ENCODE measurements around the gene SNAI3.

SNAI3 gene

DNA sequence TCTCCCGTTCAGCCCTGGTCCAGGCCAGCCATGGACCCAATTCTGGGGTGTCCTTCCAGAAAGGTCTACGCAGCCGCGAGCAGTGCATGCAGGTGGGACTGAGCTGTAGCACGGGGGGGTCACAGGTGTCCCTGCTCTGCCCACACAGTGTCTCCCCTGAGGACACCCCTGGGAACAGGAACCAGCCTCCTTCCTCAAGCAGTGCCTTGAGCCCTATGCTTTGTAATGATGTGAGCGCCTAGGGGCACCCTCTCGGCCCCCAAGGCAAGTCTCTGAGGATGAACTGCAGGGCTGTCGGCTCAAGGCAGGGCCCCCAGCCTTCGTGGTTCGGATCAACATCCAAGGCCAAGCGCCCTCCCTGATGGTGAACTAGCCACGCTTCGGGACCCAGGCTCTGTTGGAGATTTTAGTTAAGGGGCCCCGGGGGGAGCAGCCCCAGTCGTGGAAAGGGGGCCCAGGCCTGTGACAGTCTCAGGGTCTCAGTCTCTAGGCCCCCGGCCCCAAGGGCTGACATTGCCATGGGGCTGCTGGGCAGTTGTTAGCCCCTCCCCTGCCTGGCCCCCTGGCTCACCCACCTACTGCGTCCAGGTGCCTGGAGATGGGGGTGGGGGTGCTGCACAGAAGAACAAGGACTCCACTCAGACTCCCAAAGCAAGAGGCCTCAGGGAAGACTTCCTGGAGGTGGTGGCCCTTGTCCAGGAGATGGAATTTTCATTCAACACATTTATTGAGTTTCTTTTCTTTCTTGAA lies 45.6 kb downstream of the SNAI3 start:
- no peak overlapping the region for H3K4me3 ChIP-seq (ENCODE audit: low read depth, low read length)
- no peak for DNase-seq (ENCODE audit: low read depth)

DNA sequence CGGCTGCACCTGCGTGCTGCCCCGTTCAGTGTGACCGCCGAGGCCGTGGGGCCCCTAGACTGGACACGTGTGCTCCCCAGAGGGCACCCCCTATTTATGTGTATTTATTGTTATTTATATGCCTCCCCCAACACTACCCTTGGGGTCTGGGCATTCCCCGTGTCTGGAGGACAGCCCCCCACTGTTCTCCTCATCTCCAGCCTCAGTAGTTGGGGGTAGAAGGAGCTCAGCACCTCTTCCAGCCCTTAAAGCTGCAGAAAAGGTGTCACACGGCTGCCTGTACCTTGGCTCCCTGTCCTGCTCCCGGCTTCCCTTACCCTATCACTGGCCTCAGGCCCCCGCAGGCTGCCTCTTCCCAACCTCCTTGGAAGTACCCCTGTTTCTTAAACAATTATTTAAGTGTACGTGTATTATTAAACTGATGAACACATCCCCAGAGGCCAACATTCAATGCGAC lies 46.2 kb downstream of the SNAI3 start:
- no peak for DNase-seq (ENCODE audit: low read depth)
- H3K4me3 ChIP-seq (ENCODE audit: low read depth, low read length): no peak overlapping the region

DNA sequence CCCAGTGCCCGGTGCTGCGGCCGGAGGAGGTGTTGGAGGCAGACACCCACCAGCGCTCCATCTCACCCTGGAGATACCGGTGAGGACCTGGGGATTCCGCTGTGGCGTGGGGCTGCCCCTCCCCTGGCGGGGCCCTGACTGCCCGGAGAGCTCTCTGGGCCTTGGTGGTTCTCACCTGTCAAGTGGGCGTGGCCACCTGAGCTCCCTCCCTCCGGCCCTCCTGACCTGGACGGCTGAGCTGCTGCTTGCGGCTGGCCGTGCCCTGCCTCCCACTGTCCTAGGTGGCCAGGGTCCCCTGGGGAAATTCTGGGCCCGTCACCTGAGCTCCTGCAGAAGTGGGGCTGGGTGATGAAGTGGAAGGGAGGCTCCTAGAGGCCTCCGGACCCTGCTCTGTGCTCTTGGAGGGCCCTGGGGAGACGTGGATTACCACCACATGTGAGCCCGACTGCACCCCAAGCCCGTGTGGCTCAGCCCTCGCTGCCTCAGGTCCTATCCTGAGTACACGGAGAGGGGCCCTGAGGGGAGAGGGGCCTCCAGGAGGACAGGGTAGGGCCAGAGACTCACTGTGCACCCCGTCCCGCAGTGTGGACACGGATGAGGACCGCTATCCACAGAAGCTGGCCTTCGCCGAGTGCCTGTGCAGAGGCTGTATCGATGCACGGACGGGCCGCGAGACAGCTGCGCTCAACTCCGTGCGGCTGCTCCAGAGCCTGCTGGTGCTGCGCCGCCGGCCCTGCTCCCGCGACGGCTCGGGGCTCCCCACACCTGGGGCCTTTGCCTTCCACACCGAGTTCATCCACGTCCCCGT lies 46.9 kb downstream of the SNAI3 start:
- DNase-seq (ENCODE audit: low read depth): no peak
- H3K4me3 ChIP-seq (ENCODE audit: low read depth, low read length): no peak overlapping the region

DNA sequence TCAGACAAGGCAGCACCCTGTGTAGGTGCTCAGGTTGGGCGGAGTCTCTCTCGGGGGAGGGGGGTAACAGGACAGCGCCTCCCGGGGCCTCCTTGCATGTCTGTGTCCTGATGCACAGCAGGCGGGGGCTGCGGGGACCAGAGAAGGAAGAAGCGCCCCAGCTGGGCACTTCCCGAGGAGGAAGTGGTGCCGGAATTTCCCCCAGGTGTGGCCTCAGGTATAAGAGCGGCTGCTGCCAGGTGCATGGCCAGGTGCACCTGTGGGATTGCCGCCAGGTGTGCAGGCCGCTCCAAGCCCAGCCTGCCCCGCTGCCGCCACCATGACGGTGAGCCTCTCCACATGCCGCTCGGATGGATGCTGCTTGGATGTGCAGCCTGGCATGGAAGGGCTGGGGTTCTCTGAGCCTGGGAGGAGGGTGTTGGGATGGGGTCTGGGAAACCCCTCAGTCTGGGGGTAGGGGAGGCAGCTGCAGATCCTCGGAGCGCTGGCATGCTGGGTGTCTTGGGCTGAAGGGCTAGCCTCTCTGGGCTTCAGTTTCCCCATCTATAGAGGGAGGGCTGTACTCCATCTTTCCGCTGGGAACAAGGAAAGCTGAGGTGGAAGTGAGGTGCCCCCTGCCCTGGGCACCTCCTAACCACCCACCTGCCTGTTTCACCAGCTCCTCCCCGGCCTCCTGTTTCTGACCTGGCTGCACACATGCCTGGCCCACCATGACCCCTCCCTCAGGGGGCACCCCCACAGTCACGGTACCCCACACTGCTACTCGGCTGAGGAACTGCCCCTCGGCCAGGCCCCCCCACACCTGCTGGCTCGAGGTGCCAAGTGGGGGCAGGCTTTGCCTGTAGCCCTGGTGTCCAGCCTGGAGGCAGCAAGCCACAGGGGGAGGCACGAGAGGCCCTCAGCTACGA lies 47.7 kb downstream of the SNAI3 start, which contains the start of gene IL17C:
Gene IL17C, plus strand, starts transcription at position 250 of the 908 bp plus-strand sequence. Its CDS starts 70 bp downstream, at position 320.
- no peak within 1 kb of the TSS for H3K4me3 ChIP-seq (ENCODE audit: low read depth, low read length)
- DNase-seq (ENCODE audit: low read depth): no peak

DNA sequence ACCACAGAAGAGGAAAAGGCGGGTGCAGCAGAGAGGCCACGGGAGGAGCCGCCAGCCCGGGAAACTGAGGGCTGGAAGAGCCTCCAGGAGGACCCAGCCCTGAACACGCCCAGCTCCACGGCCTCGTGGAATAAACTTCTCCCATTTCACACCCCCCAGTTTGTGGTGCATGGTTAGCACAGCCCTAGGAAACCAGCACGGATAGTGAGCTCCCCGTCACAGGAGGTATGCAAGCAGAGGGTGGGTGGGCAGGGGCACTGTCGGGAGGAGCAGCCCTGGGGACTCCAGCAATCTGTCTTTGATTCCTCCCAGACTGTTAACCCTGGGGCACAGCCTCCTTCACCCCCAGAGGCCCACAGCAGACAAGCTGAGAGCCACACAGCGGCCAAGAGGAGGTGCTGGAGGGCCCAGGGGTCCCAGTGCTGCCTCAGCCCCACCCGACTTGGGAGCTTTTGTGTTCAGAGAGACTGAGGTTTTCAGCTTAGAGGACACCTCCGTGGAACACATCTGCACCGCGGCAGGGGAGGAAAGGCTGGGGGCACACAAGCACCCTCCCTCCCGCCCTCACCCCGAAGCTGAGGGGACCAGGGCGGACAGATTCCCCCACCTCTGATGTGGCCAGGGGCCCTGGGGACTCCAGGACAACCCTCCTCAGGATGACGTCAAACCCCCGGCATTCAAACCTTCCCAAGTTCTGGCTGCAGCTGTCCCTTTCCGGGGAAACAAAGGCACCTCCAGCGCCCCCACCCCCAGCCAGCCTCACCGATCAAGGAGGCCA lies 49.6 kb downstream of the SNAI3 start:
- DNase-seq (ENCODE audit: low read depth): no peak
- H3K4me3 ChIP-seq (ENCODE audit: low read depth, low read length): no peak overlapping the region

DNA sequence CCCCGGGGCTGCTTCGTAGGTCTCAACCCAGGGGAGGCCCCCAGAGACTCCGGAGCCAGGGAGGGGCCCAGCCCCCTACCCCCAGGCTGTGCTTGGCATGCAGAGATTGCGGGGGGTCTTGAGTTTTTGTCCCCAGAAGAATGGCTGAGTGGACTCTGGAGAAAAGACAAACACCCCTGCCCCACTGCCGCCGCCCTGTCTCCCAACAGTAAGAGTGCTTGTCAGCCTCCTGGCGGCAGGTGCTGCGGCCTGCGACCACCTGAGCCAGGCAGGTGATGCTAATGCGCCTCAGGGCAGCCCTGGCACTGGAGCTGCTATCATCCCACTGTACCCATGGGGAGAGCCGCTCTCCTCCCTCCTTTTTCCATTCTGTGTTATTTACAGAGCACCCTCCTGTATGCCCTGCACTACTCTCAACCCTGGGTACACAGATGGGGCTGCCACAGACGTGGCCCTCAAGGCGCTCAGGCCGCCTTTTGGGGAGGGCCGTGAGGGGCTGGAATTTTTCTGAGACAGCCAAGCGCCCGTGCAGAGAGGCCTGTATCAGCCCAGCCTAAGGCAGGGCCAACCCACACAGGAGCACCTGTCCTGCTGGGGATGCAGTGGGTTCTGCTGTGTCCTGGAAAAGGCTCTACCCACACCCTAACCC lies 50.5 kb downstream of the SNAI3 start:
- no peak overlapping the region for H3K4me3 ChIP-seq (ENCODE audit: low read depth, low read length)
- DNase-seq (ENCODE audit: low read depth): no peak

DNA sequence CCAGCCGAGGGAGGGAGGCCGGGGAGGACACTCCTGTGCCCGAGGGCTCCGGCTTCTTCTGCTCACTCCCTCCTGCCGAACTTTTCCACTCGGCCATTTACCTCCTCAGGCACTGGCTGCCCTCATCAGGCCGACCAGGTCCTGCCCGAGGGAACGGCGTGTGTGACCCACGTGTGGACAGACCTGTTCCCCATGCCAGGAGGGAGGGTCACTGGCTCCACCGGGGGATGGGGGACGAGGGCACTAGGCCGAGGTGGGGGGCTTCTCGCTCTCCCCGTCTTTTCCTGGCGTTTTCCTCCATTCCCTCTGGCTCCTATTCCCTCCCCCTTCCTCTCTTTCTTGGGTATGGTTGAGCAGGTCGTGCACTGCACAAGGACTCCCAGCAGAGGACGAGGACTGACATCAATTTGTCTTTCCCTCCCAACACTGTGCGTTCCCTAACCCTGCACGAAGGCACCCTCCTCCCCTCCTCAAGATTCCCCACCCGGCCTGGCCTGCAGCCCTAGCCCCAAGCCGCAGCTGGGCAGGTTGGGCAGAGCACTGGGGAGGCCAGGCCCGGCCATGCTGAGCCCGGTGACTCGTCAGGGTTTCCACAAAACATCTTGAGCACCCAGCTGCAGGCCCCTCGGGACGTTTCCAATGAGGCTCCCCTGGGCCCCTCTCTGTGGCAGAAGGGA lies 51.2 kb downstream of the SNAI3 start:
- no peak for DNase-seq (ENCODE audit: low read depth)
- peak overlapping the region; percentile 49 for H3K4me3 ChIP-seq (ENCODE audit: low read depth, low read length)

DNA sequence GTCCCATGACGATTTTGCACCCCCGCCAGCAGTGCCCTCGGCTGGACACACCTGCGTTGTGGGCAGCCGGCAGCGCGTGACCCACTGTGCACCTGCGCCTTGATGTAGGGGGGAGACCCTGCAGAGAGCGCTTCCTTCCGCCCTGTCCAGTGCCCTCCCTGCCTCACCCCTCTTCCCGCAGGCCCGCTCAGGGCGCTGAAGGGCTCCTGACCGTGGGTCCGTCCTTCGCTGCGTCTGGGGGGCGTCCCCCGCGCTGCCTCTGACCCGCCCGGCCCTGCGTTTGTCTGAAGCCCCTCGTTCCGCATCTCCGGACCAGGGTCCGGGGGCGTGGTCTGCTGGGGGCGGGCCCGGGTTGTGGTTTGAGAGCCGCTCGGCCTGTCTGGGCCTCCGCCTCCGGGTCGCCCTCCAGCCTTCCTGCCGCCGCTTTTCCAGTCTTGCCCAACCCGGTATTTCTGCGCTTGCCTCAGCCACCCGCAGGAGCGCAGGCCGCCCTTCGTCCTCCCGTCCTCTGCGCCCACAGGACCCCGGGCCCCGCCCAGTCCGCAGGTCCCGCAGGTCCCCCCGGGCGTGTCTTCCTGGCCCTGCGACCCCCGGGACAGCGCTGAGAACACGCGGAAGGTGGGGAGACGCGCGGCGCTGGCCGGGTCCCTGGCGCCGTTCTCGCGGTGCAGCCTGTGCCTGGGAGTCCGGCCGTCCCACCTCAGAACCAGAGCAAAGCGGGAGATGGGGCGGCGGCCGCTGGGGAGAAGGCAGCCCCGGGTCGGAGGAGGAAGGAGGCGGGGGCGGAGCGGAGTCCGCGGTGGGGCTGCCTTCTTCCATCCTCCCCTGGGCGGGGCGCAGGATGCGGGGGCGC lies 51.9 kb downstream of the SNAI3 start:
- H3K4me3 ChIP-seq (ENCODE audit: low read depth, low read length): peak overlapping the region; percentile 49
- DNase-seq (ENCODE audit: low read depth): no peak

DNA sequence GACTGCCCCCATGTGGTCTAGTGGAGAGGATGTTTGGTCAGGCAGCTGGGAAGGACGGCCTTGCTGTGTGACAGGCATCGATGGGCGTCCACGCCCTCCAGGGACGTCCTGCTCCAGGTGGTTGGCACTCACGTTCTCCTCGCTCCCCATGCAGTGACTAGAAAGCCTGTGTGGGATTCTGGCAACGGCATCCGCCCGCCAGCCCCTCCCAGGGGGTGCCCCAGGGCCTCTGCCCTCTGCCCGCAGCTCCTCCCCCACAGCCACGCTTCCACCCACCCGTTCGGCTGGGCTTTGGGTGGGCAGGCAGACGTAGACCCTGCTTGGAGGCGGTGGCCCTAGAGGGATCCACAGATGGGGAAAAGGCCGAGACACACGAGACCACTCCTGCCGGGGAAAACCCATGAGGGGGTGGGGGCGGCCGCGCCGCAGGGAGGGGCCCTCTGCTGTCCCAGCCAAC lies 52.6 kb downstream of the SNAI3 start:
- H3K4me3 ChIP-seq (ENCODE audit: low read depth, low read length): no peak overlapping the region
- no peak for DNase-seq (ENCODE audit: low read depth)

DNA sequence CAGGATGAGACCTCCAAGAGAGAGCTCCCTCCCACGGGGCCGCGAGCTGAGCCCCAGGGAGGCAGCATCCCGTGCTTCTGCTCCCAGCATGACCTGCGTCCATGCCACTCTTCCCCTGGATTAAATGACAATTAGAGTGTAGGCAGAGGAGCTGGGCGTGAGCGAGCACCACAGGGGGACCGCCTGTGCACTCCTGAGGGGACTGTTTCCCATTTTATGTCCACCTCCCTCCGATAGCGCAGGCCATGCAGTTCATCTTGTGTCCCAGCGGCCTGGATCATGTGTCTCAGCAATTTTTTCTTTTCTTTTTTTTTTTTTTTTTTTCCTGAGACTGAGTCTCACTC lies 53.7 kb downstream of the SNAI3 start:
- DNase-seq (ENCODE audit: low read depth): no peak
- H3K4me3 ChIP-seq (ENCODE audit: low read depth, low read length): no peak overlapping the region

DNA sequence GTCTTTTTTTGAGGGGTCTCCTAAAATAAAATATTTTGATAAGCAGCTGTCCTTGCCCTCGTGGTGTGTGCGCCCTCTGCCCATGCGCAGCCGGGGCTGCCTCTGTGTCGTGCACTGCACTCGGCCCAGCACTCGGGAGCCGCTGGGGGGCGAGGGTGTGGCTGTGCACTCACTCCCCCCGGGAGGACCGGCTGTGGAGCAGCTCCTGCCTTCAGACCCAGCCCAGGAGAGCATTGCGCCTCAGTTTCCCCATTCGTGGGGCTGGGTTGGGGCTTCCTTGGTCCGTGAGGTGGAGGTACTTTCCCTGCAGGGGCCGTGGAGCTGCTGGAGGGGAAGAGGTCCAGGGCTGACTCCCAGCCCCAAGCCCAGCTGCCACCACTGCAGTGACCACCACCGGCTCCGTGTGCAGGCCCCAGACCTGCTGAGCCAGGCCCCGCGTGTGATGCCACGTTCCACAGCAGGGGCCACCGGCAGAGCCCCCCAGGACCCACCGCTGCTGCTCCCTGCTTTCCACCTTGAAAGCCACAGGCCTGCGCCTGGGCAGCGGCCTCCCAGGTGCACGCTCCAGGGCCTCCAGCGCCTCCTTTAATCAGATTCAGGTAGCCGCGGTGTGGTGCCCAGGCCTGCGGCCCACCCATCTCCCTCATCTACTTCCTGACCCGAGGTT lies 54.3 kb downstream of the SNAI3 start:
- DNase-seq (ENCODE audit: low read depth): no peak
- H3K4me3 ChIP-seq (ENCODE audit: low read depth, low read length): no peak overlapping the region

DNA sequence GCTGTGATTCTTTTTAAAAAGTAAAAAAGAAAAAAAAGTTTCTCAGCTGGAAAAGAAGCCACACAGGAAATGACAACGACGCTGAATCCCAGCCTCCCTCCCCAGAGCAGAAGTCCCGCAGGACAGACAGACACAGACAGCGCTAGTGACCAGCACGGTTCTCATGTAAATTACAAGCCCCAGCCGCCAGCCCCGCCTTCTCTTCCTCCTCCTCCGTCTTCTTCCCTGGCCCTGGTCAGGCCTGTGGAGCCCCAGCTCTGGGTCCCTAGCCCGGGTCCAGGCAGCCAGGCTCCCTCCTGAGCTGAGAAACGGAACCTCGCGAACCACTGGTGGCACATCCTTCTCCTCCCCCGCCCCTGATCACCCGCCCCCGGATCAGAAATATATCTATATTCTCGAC lies 54.9 kb downstream of the SNAI3 start:
- no peak for DNase-seq (ENCODE audit: low read depth)
- H3K4me3 ChIP-seq (ENCODE audit: low read depth, low read length): no peak overlapping the region

DNA sequence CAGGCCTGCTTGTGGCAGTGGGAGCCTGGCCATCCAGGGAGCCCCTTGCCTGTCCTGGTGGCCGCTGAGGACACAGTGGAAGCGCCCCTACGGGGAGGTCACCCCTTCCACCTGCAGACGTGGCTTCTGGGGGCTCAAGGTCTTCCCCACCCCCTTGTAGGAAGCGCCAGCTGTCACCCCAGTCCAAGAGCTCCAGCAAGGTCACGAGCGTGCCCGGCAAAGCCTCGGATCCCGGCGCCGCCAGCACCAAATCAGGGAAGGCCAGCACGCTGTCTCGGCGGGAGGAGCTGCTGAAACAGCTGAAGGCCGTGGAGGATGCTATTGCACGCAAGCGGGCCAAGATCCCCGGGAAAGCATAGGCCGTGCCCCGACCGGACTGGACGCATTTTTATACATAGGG lies 55.4 kb downstream of the SNAI3 start:
- no peak overlapping the region for H3K4me3 ChIP-seq (ENCODE audit: low read depth, low read length)
- no peak for DNase-seq (ENCODE audit: low read depth)

DNA sequence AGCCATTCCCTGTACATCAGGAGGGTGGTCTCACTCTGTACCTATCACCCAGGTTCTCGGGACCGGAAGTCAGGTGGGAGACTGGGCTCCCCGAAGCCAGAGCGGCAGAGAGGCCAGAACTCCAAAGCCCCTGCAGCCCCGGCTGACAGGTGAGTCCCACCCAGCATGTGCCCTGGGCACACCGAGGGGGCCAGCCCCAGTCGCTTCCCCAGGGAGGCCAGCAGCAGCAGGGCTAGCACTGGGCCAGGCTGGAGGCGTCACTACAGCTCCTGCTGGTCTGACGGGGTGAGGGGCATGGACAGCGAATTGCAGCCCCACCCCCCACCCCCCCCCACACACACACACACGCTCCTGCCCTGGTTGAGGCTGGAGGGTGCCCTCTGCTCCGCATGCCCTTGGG lies 55.9 kb downstream of the SNAI3 start:
- no peak overlapping the region for H3K4me3 ChIP-seq (ENCODE audit: low read depth, low read length)
- no peak for DNase-seq (ENCODE audit: low read depth)

DNA sequence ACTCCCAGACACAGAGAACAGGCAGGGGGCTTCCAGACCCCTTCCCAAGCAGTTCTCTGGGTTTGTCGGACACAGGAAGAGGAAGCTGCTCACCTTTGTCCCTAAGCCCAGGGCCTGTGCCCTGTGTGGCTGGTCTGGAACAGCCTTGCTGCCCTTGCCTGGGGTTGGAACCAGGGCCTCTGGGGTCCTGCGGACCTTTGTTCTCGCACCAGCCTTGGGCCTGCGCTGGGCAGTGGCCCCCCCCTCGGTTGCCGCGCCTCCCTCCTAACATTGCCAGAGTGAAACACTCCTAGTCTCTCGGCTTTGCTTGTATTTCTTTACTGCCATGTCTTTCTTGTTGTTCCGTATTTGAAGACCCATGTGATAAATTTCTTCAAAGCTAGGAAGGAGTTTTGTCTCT lies 56.5 kb downstream of the SNAI3 start:
- no peak for DNase-seq (ENCODE audit: low read depth)
- H3K4me3 ChIP-seq (ENCODE audit: low read depth, low read length): no peak overlapping the region

DNA sequence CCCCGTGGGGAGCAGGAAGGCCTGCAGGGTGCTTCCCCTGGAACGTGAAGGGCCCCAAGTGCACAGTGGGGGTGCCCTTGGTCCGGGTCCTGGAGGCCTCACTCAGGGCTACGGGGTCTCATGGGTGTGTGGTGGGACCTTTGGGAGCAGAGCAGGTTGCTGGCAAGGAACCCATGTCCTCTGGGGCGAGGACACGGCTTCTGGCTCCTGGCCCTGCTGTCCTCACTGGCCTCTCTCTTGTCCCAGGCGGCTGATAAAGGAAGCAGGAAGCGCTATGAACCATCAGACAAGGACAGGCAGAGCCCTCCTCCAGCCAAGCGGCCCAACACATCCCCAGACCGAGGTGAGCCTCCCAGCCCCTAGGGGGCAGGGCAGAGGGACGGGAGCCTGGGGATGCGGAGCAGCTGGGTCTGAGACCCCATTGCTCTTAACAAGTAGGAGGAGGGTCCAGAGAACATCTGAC lies 57.8 kb downstream of the SNAI3 start:
- DNase-seq (ENCODE audit: low read depth): no peak

More for the DNA sequence above, 57.8 kb downstream of the SNAI3 start:
- H3K4me3 ChIP-seq (ENCODE audit: low read depth, low read length): no peak overlapping the region
